T-helper 1 cell (primary cell): ENCODE data around the gene PDSS2.

Experiments
- DNase-seq, 5 donors: peaks; one replicate each; pipeline ENCODE4 v3.0.0-alpha.2; 2012 to 2020

The PDSS2 gene

GRCh38 chr6:107114926-107115694 is 344.3 kb downstream of the PDSS2 start, which contains the start of gene BEND3:
Gene BEND3, minus strand, starts transcription at chr6:107115515. Its CDS starts 16,230 bp downstream, at chr6:107099285.
- peak in 4 of 5 donors; percentile 27 to 36 (median 30) for DNase-seq

GRCh38 chr6:107114213-107114925 is 345.0 kb downstream of the PDSS2 start:
- DNase-seq: peak; percentile 45 to 70 (median 54)

- DNase-seq: no peak
These were observed 349.2 kb downstream of the PDSS2 start for GRCh38 chr6:107110200-107110599.

GRCh38 chr6:107108201-107108890 is 351.0 kb downstream of the PDSS2 start:
- DNase-seq: no peak

GRCh38 chr6:107107791-107108190 is 351.6 kb downstream of the PDSS2 start:
- DNase-seq: no peak

GRCh38 chr6:107106165-107106564 is 353.2 kb downstream of the PDSS2 start:
- no peak for DNase-seq

- DNase-seq: no peak
These were observed 353.8 kb downstream of the PDSS2 start for GRCh38 chr6:107105511-107106116.

GRCh38 chr6:107103082-107103481 is 356.3 kb downstream of the PDSS2 start:
- no peak for DNase-seq
